GM12865 (cell line): ENCODE data around the gene LTF.
"Not testable (repeated sequence)": the region's sequence is repeated elsewhere in the genome, so short reads cannot be mapped to it uniquely, and the experiment has no call there.

Experiments
- DNase-seq: peaks from one replicate; pipeline ENCODE4 v3.0.0; 2010; ENCODE audit warnings: low read depth
- H3K4me3 ChIP-seq: 2 replicates; pipeline ENCODE4 v1.5.1; 2011; ENCODE audit warnings: mild to moderate bottlenecking, low read depth, low read length, control low read depth
- TF ChIP-seq, protein P1 (sequence below): IDR thresholded peaks from 2 replicates; pipeline ENCODE4 v1.5.1; 2011; ENCODE audit warnings: low read length, control low read depth, low read depth, inconsistent platforms; ENCODE audit not compliant: insufficient read depth; ENCODE audit errors: missing control alignments

Gene LTF

DNA sequence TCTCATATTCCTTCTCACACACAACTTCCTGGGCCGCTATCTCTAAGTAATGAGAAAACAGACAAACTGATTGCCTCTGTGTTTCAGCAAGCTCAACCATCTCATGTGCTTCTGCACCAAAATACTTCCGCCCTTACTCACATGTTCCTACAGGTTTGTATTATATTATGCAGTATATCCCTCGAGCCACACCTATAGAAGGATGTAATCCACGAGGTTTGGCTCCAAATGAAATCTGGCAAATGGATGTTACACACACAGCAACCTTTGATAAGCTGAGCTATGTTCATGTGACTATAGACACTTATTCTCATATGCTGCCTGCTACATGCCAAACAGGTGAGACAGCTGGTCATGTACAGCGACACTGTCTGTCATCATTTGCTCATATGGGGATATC, 35.0 kb downstream of the LTF start:
- no peak overlapping the region for H3K4me3 ChIP-seq
- TF ChIP-seq, protein P1, sequence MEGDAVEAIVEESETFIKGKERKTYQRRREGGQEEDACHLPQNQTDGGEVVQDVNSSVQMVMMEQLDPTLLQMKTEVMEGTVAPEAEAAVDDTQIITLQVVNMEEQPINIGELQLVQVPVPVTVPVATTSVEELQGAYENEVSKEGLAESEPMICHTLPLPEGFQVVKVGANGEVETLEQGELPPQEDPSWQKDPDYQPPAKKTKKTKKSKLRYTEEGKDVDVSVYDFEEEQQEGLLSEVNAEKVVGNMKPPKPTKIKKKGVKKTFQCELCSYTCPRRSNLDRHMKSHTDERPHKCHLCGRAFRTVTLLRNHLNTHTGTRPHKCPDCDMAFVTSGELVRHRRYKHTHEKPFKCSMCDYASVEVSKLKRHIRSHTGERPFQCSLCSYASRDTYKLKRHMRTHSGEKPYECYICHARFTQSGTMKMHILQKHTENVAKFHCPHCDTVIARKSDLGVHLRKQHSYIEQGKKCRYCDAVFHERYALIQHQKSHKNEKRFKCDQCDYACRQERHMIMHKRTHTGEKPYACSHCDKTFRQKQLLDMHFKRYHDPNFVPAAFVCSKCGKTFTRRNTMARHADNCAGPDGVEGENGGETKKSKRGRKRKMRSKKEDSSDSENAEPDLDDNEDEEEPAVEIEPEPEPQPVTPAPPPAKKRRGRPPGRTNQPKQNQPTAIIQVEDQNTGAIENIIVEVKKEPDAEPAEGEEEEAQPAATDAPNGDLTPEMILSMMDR: no peak
- DNase-seq: no peak

DNA sequence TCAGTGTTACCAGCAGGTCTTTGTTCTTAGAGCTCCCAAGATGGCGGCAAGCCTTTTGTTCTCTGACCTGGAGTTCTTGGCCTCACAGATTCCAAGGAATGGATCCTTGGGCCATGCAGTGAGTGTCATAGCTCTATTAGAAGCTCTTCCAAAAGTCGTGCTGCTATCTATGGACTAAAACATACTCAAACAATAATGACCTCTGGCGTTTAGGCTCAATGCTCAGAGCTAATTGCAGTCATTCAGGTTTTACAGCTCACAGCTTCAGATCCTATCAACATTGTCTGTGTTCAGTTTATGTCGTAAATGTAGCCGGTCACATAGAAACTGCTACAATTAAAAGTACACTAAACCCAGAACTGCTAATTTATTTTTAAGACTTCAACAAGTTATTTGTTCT, 35.5 kb downstream of the LTF start:
- TF ChIP-seq, protein P1: no peak
- no peak for DNase-seq

DNA sequence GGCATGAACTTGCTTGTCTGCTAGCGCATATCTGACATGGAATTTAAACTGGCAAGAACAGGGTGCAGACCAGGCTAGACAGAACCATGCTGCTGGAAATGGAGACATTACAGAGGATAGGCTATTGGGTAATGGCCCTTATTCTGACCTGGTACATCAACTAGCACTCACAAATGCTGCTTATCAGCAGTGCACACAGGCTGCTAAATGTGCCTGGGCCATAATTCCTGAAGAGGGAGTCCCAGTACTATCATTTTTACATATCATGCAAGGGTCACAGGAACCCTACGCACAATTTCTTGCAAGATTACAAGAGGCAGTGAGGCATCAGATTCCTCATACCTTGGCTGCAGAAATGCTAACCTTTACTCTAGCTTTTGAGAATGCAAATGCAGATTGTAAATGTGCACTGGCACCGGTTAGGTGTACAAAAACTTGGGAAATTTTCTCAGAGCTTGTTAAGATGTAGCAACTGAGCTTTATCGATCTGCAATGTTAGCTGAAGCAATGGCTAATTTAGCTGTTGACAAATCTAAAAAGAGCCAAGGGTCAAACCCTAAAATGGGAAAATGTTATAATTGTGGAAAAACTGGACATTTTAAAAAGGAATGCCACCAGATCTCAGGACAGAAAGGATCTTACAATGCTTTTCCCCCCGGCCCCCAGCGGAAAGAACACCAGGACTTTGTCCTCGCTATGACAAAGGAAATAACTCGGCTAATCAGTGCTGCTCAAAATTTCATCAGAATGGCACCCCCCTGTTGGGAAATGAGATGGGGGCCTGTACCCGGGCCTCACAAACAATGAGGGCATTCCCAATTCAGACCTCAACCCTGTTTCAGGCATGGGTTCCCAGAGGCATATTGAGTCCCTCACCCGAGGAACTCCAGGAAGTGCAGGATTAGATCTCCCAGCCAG, 36.5 kb downstream of the LTF start:
- H3K4me3 ChIP-seq: no peak overlapping the region
- DNase-seq: no peak
- TF ChIP-seq, protein P1: no peak

More for the DNA sequence above, 35.5 kb downstream of the LTF start:
- H3K4me3 ChIP-seq: no peak overlapping the region

DNA sequence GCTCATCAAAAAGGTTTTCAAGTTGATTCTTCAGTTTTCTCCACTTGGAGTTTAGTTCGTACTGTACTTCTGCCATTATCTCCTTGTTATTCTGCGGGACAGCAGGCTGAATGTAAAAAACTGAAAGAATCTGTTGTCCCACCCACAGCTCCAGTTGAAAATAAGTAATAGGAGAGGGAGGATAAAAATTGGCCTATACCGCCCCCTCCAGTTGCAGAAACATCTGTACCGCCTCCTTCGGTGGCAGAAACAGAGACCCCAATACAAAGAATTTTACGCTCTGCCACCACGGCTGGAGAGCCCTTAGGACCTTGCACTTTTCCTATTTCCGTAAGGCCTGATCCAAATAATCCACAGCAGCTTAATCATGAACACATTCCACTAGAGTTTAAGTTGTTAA, 37.3 kb downstream of the LTF start:
- DNase-seq, H3K4me3 ChIP-seq: not testable (repeated sequence)

DNA sequence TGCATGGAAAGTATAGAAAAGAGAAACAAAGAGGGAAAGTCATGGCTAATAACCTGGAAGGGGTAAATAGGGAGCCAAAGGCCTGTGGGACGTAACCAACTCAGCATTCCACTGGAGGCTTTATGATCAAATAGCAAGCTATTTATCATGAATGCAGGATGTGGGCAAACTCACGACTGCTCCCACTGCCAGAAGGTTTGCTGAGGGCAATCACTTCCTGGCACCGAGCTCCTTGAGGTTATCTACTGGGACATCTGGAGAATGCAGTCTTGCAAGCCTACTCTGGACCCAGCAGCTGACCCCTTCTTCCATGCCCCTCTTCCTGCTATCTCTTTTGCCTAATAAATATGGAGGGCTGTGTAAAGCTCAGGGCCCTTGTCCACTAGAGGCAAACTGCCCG, 38.2 kb downstream of the LTF start:
- not testable (repeated sequence) for DNase-seq, H3K4me3 ChIP-seq

DNA sequence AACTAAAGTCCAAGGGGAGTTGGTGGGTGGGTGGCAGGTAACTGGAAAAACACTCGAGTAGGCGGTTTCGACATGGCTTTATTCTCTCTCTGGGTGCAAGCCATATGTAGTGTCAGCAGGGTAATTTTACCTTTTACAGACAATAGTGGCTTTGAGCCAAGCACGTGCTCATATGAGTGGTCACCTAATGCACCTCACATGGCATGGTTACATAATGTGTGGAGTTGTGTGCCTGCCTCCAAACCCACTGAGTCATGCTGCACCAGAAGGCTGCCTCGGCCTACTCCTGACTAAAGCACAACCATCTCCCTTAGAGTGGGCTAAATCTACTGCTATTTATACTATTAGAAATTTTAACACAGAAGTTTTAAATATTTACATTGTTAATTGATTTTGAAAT, 41.1 kb downstream of the LTF start:
- DNase-seq: no peak
- no peak overlapping the region for H3K4me3 ChIP-seq
- TF ChIP-seq, protein P1: no peak

DNA sequence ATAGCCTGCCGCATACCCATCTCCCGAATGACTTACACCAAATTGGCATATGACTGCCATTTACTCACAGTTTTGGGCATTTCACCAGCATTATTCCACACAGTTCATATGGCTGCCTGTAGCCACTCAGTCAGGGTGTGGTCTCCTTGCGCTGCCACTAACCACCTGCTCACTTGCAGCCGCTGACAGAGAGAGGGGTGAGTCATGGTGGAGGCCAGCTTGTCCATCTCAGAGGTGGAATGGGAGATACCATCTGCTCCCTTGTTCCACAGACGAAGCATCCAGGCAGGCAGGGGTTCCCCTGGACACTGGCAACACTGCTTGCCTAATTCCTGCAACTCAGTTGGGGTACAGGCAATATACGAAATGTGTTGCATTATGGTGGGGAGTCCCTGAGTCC, 42.1 kb downstream of the LTF start:
- TF ChIP-seq, protein P1: no peak
- DNase-seq: no peak
- no peak overlapping the region for H3K4me3 ChIP-seq

DNA sequence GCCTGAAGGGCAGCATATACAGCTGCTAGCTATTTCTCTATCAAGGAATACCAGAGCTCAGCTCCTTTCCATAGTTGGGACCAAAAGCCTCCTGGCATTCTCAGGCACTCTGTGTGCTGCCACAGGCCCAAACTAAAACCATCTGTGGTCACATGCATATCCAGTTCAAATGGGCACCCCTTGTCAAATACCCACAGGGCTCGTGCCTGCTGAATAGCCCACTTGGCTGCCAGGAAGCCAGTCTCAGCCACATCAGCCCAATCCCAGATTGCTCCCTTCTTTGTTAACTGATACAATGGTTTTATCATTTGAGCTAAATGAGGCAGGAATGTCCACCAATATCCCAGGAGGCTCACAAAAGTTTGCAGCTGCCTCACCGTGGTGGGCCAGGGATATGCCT, 43.8 kb downstream of the LTF start:
- TF ChIP-seq, protein P1: no peak

More for the DNA sequence above, 43.8 kb downstream of the LTF start:
- H3K4me3 ChIP-seq: no peak overlapping the region
- DNase-seq: no peak
